Peyer's patch (tissue), 4 donors: ENCODE results near the gene PAK6. TPM values are rescaled to one million over a fixed set of nuclear protein-coding genes. Genes with fewer than 3 reads are reported as not detected.

ENCODE experiments used
- DNase-seq, 3 donors: peaks; one replicate each; pipeline ENCODE4 v3.0.0-alpha.2; 2017 to 2019
- H3K27ac ChIP-seq, 4 donors: fragments of 200-600 bp; sonication (generic); one replicate each; pipeline ENCODE4 v1.5.1; 2016 to 2019
- H3K27me3 ChIP-seq, 2 donors: fragments of 200-600 bp; sonication (generic); one replicate each; pipeline ENCODE4 v1.5.1; 2019
- H3K36me3 ChIP-seq, 3 donors: fragments of 200-600 bp; sonication (generic); one replicate each; pipeline ENCODE4 v1.5.1; 2016 to 2019
- H3K4me1 ChIP-seq, 4 donors: fragments of 200-600 bp; sonication (generic); one replicate each; pipeline ENCODE4 v1.5.1; 2016 to 2019
- H3K4me3 ChIP-seq, 4 donors: fragments of 200-600 bp; sonication (generic); 1 replicate in 3 of 4; 2 replicates in 1 of 4; pipeline ENCODE4 v1.5.1; 2016 to 2019; ENCODE audit warnings: mild to moderate bottlenecking in 1 of 4
- H3K9me3 ChIP-seq, 4 donors: fragments of 200-600 bp; sonication (generic); one replicate each; pipeline ENCODE4 v1.5.1; 2016 to 2019; ENCODE audit warnings: mild to moderate bottlenecking in 1 of 4
- CTCF ChIP-seq, 6 experiments: fragments of 450-650 bp in 4 of 6; fragments of 200-600 bp in 2 of 6; sonication (generic) in 1 of 6; IDR thresholded peaks; one replicate each; pipeline ENCODE4 v1.5.1; 2017 to 2019; ENCODE audit warnings: antibody characterized with exemption in 6 of 6, mild to moderate bottlenecking in 3 of 6, moderate library complexity in 1 of 6
- POLR2A ChIP-seq, 2 donors: fragments of 450-650 bp; IDR thresholded peaks; one replicate each; pipeline ENCODE4 v1.5.1; 2017; ENCODE audit warnings: antibody characterized with exemption in 2 of 2, mild to moderate bottlenecking in 2 of 2, moderate library complexity in 2 of 2
- total RNA-seq, 4 donors: library from RNA; depleted of rRNA; stranded (reverse); fragments of >200 nt; gene quantifications; one replicate each; pipeline ENCODE4 v1.1.0, GENCODE V29; 2016

PAK6 gene
- total RNA-seq, 4 donors from 2014 or later, result 3.3 to 4.7 TPM; not detected in 2

GRCh38 chr15:40313531-40314398 lies 74.9 kb downstream of the PAK6 start:
- DNase-seq, result peak; percentile 52 to 81 (median 64)
- no peak overlapping the region for H3K4me3 ChIP-seq
- TF ChIP-seq POLR2A (IDR thresholded peaks at IDR 0.05) (no peak), CTCF (IDR thresholded peaks at IDR 0.05) (no peak)
- no peaks in the 10 kb centered on the region for H3K9me3 ChIP-seq
- no peak overlapping the region for H3K27ac ChIP-seq
- H3K27me3 ChIP-seq, result no peaks in the 10 kb centered on the region
- H3K36me3 ChIP-seq, result no peaks in the 10 kb centered on the region
- H3K4me1 ChIP-seq, result peaks cover 0 to 13% (median 5%) of the 10 kb centered on the region in 4 donors

GRCh38 chr15:40314723-40315276 lies 75.9 kb downstream of the PAK6 start:
- H3K27ac ChIP-seq, result no peak overlapping the region
- TF ChIP-seq POLR2A (IDR thresholded peaks at IDR 0.05) (no peak), CTCF (IDR thresholded peaks at IDR 0.05) (no peak)
- H3K27me3 ChIP-seq, result no peaks in the 10 kb centered on the region
- no peak overlapping the region for H3K4me3 ChIP-seq
- H3K36me3 ChIP-seq, result no peaks in the 10 kb centered on the region
- peaks cover 0 to 9% (median 0%) of the 10 kb centered on the region in 4 donors for H3K4me1 ChIP-seq
- no peaks in the 10 kb centered on the region for H3K9me3 ChIP-seq
- DNase-seq, result no peak

GRCh38 chr15:40316931-40317330 lies 78.1 kb downstream of the PAK6 start:
- Histone ChIP-seq H3K36me3 (no peaks in the 10 kb centered on the region), H3K4me1 (peaks cover 0 to 9% (median 0%) of the 10 kb centered on the region in 4 donors), H3K4me3 (no peak overlapping the region), H3K9me3 (no peaks in the 10 kb centered on the region), H3K27ac (no peak overlapping the region), H3K27me3 (no peaks in the 10 kb centered on the region)
- no peak for DNase-seq
- TF ChIP-seq CTCF (IDR thresholded peaks at IDR 0.05) (no peak), POLR2A (IDR thresholded peaks at IDR 0.05) (no peak)

GRCh38 chr15:40317580-40317979 lies 78.7 kb downstream of the PAK6 start:
- Histone ChIP-seq H3K27ac (no peak overlapping the region), H3K36me3 (no peaks in the 10 kb centered on the region), H3K27me3 (no peaks in the 10 kb centered on the region), H3K4me3 (no peak overlapping the region), H3K9me3 (no peaks in the 10 kb centered on the region), H3K4me1 (peaks cover 0 to 10% (median 0%) of the 10 kb centered on the region in 4 donors)
- TF ChIP-seq CTCF (IDR thresholded peaks at IDR 0.05), result no peak
- no peak for TF ChIP-seq POLR2A (IDR thresholded peaks at IDR 0.05)
- DNase-seq, result no peak

GRCh38 chr15:40320409-40320808 lies 81.5 kb downstream of the PAK6 start:
- no peaks in the 10 kb centered on the region for H3K36me3 ChIP-seq
- TF ChIP-seq CTCF (IDR thresholded peaks at IDR 0.05), result no peak
- TF ChIP-seq POLR2A (IDR thresholded peaks at IDR 0.05), result no peak
- peaks cover 0 to 19% (median 6%) of the 10 kb centered on the region in 4 donors for H3K4me1 ChIP-seq

More at GRCh38 chr15:40320409-40320808, 81.5 kb downstream of the PAK6 start:
- no peaks in the 10 kb centered on the region for H3K9me3 ChIP-seq
- no peak for DNase-seq
- H3K27ac ChIP-seq, result no peak overlapping the region
- H3K4me3 ChIP-seq, result no peak overlapping the region
- no peaks in the 10 kb centered on the region for H3K27me3 ChIP-seq
